ENCODE data around the gene ZBTB20.
A peak's percentile ranks its signal among the peaks of the same experiment; 100 is the strongest.

ZBTB20 gene

DNA sequence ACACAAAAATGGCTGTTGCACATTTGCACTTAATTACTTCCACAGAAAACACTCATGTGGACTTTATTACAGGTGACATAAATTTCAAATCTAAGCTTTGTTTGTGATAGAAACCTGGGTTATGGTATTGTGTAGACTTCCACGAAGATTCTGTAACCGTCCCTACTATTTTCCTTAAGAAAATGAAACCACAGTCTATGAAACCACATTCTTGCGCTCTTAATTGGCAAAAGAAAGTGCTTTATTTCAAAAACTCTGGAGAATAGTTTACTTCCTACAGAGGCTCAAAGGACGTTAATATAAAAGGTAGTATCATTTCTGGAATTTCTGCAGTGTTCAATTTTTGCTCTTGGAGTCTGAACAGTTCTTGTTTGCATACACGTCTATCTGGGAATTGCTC is 729.8 kb downstream of the ZBTB20 start:
- TF ChIP-seq, protein P1, sequence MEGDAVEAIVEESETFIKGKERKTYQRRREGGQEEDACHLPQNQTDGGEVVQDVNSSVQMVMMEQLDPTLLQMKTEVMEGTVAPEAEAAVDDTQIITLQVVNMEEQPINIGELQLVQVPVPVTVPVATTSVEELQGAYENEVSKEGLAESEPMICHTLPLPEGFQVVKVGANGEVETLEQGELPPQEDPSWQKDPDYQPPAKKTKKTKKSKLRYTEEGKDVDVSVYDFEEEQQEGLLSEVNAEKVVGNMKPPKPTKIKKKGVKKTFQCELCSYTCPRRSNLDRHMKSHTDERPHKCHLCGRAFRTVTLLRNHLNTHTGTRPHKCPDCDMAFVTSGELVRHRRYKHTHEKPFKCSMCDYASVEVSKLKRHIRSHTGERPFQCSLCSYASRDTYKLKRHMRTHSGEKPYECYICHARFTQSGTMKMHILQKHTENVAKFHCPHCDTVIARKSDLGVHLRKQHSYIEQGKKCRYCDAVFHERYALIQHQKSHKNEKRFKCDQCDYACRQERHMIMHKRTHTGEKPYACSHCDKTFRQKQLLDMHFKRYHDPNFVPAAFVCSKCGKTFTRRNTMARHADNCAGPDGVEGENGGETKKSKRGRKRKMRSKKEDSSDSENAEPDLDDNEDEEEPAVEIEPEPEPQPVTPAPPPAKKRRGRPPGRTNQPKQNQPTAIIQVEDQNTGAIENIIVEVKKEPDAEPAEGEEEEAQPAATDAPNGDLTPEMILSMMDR (conservative IDR thresholded peaks at IDR 0.05; ENCODE audit: control insufficient read depth, insufficient read depth, low read depth, low read length), result no peak
- no peak for DNase-seq (ENCODE audit: low read depth)
- no peak overlapping the region for H3K4me3 ChIP-seq (ENCODE audit: control insufficient read depth, low read depth, low read length)

DNA sequence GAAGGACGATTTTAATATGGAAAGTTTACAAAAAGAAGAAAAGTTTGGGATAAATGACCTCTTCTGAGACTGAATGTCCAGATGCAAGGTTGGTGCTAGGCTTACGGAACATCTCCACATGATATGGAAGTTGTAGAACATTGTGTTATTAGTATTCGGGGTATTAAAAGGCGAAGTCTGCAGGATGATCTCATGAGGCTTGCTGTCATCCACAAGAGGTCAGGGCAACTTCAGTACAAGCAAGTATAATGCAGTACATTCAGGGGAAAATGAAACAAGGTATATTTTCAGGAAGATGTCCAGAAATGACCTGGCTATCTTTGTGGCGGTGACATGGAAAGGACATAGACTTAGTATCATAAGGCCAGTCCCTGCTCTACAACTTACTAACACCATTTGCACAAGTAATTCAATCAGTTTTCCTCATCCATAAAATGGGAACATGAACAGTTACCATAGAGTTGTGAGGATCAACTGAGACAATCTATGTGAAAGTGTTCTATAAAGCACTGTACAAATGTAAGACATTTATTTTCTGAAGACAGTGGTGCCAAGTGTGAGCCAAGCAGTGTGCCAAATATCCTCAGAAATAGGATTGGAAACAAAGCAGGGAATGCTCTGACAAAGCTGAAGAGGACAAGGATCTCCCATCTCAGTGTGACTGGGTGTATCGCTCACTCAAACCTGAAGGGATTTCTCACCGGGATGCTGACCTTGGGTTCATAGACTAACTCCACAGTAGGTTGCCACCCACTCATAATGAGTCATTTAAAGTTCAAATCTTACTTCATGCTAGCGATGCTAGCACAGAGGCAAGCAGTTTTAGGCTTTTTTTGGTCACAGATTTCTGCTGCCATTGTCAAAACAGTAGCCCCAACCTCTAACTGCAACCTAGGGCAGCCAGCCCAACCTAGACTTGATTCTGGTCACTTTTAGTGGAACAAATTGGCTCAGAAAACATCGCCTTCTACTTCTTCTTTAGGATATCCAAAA is 735.0 kb downstream of the ZBTB20 start:
- H3K4me3 ChIP-seq (ENCODE audit: control insufficient read depth, low read depth, low read length), result no peak overlapping the region
- TF ChIP-seq, protein P1 (conservative IDR thresholded peaks at IDR 0.05; ENCODE audit: control insufficient read depth, insufficient read depth, low read depth, low read length), result peak; percentile 18
- peak; percentile 90 for DNase-seq (ENCODE audit: low read depth)

DNA sequence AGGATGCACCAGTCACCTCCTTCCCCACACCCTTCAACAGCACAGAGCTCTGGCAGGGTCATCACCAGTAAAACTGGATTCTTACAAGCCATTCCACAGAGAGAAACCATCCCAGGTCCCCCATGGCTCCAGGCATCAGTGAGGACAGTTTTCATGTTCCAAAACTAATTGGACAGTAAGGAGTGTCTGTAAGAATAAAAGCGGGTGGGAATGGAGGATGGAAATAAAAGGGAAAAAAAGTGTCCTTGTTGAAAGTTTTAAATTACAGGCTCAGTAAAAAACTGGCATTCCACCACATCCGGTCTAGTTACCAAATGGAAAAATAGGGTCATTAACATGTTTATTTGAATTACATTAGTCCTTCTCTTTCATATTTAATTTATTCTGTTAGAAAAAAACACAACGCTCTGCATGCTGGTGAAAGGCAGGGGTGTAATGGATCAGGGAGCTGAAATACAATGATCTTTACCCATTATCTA is 735.9 kb downstream of the ZBTB20 start:
- H3K4me3 ChIP-seq (ENCODE audit: control insufficient read depth, low read depth, low read length), result no peak overlapping the region
- TF ChIP-seq, protein P1 (conservative IDR thresholded peaks at IDR 0.05; ENCODE audit: control insufficient read depth, insufficient read depth, low read depth, low read length), result no peak
- peak; percentile 43 for DNase-seq (ENCODE audit: low read depth)

- no peak overlapping the region for H3K4me3 ChIP-seq (ENCODE audit: control insufficient read depth, low read depth, low read length)
- TF ChIP-seq, protein P1 (conservative IDR thresholded peaks at IDR 0.05; ENCODE audit: control insufficient read depth, insufficient read depth, low read depth, low read length), result no peak
- peak; percentile 35 for DNase-seq (ENCODE audit: low read depth)
Measured at GRCh38 chr3:114408736-114409670, 738.1 kb downstream of the ZBTB20 start.

DNA sequence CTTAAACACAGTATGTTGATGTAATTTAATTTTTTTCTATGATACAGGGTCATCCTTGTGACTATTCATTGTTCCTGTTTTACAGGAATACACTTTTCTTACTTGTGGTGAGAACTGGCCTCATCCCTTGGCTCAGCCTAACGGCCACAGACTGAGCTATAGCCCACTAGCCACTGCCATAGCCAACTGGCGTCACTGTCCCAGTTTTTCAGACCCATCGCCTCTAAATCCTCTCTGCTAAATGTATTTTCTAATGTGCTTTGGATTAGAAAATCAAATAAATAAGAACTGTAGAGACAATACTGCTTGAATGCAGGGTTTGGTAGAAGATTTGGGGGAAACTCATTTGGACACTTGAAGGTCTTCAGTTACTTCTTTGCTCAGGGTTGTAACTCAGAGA is 740.2 kb downstream of the ZBTB20 start:
- TF ChIP-seq, protein P1 (conservative IDR thresholded peaks at IDR 0.05; ENCODE audit: control insufficient read depth, insufficient read depth, low read depth, low read length), result no peak
- no peak overlapping the region for H3K4me3 ChIP-seq (ENCODE audit: control insufficient read depth, low read depth, low read length)
- DNase-seq (ENCODE audit: low read depth), result no peak

DNA sequence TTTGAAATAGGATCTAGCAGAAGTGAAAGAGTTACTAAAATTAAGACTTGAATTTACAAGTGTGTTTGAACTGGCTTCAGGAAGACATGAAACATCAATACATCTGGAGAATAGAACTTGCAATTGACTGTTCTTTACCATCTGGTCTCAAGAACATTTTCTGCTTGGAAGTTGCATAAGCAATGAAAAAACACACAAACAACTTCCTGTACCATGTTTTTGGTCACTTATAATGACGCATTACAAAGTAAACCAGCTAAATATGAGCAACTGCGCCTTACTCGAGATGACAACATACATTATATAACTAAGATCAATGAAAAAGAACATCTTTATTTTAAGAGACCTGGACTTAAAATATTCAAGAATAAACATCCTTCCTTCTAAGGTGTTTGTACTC is 740.8 kb downstream of the ZBTB20 start:
- H3K4me3 ChIP-seq (ENCODE audit: control insufficient read depth, low read depth, low read length), result no peak overlapping the region
- TF ChIP-seq, protein P1 (conservative IDR thresholded peaks at IDR 0.05; ENCODE audit: control insufficient read depth, insufficient read depth, low read depth, low read length), result no peak
- peak; percentile 76 for DNase-seq (ENCODE audit: low read depth)
